NCI-H748 treated with DMSO at 0.1 percent for 48 hours (cell line): ENCODE results near the gene NCAPG.

Source experiments
- DNase-seq: peaks from one replicate; lab custom pipeline; 2025; lab: John Stamatoyannopoulos, UW

NCAPG gene

DNA sequence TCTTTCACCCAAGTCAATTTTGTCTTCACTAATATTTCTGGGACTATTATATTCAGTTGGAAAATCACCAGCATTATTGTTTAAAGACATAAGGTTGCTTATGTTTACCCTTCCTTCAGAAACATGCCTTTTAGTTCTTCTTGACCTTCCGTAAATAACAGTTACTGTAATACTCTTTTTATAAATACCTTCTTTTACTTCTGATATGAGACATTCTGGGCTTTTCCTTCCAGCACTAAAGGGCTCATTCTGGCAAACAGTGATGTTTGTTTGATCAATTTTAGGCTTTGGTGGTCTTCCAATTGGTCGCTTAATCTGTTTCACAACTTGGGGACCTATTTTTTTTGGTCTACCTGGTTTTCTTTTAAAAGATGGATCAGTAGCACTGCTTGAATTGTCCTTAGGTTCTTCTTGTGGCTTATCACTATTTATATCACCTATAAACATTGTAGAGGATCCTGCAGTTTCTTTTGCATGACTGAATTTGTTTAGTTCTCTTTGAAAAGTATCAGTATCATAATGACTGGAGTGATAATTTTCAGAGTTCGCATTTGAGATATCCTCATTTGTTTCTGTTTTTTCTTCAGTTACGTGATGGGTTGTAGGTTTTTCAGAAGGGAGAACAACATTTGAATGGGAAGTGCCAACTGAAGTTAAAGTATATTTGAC, 64.8 kb downstream of the NCAPG start:
- no peak for DNase-seq

DNA sequence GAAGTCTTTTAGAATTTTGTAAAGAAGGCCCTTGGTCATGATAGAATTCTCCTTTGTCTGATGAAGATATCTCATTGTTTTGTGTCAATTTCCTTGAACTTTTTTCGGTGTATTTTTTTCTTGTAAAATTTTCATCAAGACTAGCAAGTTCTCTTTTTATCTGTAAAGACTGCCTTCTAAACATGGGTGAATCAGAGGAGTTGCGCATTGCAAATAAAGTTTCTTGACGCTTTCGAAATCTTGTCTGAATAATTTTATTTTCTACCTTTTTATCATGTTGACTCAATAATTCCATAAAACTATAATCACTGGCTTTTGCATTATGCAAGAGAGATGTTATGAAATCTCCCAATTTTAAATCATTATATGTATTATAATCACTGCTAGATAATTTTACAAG, 66.2 kb downstream of the NCAPG start:
- DNase-seq, result no peak

DNA sequence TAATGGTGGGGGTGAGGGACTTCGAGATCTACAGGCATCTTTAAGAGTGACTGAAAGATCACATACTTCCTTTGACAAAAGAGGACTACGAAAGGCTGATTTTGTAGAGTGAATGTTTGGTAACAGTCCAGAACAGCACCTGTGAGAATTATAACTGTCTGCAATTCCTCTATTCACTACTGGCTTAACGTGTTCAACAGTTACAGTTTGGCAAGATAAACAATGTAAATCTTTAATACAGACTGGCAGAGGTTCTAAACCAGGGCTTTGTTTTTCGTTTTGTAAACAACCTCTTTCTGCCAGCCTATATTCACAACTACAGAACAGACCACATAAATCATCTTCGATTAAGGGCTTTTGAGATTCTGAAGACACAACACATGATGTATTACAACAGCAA, 66.9 kb downstream of the NCAPG start:
- DNase-seq, result no peak

DNA sequence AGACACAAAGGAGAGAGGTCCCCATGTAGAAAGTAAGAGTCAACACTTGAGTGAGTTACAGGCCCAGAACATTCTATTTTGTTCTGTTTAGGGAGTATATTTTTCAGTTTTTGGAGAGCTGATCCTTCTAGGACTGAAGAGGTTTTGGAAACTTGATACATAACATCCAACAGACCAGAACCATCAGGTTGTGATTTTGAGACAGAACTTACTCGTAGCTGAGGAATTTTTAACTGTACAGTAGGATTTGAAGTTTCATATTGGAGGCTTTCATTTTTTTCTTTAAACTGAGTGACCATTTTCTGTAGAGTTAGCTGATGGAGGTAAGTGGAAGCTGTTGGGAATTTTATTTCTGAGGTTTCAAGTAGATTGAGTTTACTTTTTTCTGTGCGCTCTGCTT, 73.3 kb downstream of the NCAPG start:
- DNase-seq, result no peak

DNA sequence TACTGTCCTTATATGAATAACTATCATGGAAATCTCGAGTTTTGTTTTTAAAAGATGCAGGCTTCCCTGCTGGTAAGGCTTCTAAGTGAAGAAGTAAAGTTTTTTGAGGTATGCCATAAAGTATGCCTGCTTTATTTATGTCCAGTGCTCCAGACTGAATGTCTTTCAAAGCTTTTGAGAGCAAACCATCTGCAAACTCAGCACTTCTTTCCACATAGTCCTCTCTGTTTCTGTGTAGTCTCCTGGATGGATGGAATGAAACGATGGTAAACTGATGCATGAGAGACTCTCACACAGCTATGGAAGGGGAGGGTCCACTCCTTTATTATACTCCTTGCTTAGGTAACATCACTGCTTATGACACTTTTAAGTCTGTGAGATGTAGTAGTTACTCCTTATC, 73.7 kb downstream of the NCAPG start:
- no peak for DNase-seq

DNA sequence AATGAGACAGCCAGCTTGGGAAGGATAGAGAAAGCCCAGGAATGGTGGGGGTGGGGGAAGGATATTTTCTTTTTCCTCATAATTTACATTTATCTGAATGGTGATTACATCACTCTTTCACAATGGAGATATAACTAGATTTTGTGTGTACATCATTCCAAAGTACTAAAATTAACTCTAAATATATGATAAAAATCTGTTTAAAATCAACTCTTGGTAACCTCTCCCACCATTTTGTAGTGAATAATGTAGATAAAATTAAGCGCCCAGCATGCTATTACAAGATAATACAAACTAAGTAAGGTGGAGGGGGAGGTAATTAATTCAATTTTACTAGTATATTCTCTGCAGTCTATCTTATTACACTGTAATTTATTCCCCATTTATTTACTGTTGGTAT, 78.9 kb downstream of the NCAPG start:
- DNase-seq, result no peak

DNA sequence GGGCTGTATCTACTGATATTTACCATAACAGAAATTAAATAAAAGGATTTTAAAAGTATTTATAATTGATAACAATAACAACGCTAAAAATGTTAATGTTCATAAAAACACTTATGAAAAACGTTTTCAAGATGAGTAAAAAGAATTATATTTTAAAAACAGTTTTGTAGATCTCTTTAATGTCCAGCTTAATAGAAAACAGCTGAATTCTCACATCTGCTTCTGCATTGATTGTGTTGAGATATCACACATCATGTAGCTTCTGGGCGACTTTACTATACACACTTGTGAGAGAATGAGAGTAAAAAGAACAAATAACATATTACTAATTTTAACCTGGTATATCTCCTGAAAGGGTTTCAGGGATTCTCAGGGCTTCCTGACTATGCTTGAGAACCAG, 83.6 kb downstream of the NCAPG start:
- DNase-seq, result no peak
